Stimulated activated naive CD8-positive, alpha-beta T cell treated with anti-CD3 and anti-CD28 coated beads, Interleukin-15, Interleukin-2, amounts not matched to agents 100 ng/mL and 50 ng/mL, for 24 hours (primary cell): ENCODE measurements around the gene RBMX.

Experiments used
- H3K27ac Mint-ChIP-seq: one replicate; pipeline ENCODE4 v1.8.0; 2021; ENCODE audit warnings: mild to moderate bottlenecking, mixed read lengths
- H3K27me3 Mint-ChIP-seq: one replicate; pipeline ENCODE4 v1.8.0; 2021; ENCODE audit warnings: mixed read lengths
- H3K36me3 Mint-ChIP-seq: one replicate; pipeline ENCODE4 v1.8.0; 2021; ENCODE audit warnings: low read depth, mixed read lengths
- H3K4me1 Mint-ChIP-seq: one replicate; pipeline ENCODE4 v1.8.0; 2021; ENCODE audit warnings: low read depth, mixed read lengths
- H3K4me3 Mint-ChIP-seq: one replicate; pipeline ENCODE4 v1.8.0; 2021; ENCODE audit warnings: mild to moderate bottlenecking, mixed read lengths
- H3K9me3 Mint-ChIP-seq: one replicate; pipeline ENCODE4 v1.8.0; 2021; ENCODE audit warnings: mixed read lengths

RBMX gene

DNA sequence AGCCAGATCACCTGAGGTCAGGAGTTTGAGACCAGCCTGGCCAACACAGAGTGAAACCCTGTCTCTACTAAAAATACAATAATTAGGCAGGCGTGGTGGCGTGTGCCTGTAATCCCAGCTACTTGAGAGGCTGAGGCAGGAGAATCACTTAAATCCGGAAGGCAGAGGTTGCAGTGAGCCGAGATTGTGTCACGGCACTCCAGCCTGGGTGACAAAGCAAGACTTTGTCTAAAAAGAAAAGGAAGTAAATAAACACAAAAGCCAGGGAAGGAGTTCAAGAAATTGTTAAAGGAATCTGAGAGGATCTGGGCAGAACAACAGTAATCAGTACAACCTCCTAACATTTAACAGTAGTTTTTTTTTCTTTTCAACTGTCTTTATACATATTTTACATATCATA lies 51.1 kb downstream of the RBMX start:
- no peaks in the 10 kb centered on the region for H3K36me3 Mint-ChIP-seq
- no peak overlapping the region for H3K27ac Mint-ChIP-seq
- H3K4me1 Mint-ChIP-seq, result no peaks in the 10 kb centered on the region
- no peak overlapping the region for H3K4me3 Mint-ChIP-seq
- no peaks in the 10 kb centered on the region for H3K9me3 Mint-ChIP-seq
- H3K27me3 Mint-ChIP-seq, result no peaks in the 10 kb centered on the region

- no peaks in the 10 kb centered on the region for H3K4me1 Mint-ChIP-seq
- no peak overlapping the region for H3K4me3 Mint-ChIP-seq
- no peak overlapping the region for H3K27ac Mint-ChIP-seq
- H3K36me3 Mint-ChIP-seq, result no peaks in the 10 kb centered on the region
- H3K9me3 Mint-ChIP-seq, result no peaks in the 10 kb centered on the region
- no peaks in the 10 kb centered on the region for H3K27me3 Mint-ChIP-seq
Observed at GRCh38 chrX:136828830-136829229, 51.7 kb downstream of the RBMX start.

GRCh38 chrX:136827026-136827425 lies 53.5 kb downstream of the RBMX start:
- H3K36me3 Mint-ChIP-seq, result no peaks in the 10 kb centered on the region
- H3K4me1 Mint-ChIP-seq, result no peaks in the 10 kb centered on the region
- no peak overlapping the region for H3K27ac Mint-ChIP-seq
- H3K9me3 Mint-ChIP-seq, result no peaks in the 10 kb centered on the region
- H3K4me3 Mint-ChIP-seq, result no peak overlapping the region
- H3K27me3 Mint-ChIP-seq, result no peaks in the 10 kb centered on the region

- H3K27me3 Mint-ChIP-seq, result no peaks in the 10 kb centered on the region
- H3K27ac Mint-ChIP-seq, result no peak overlapping the region
- no peaks in the 10 kb centered on the region for H3K4me1 Mint-ChIP-seq
- no peak overlapping the region for H3K4me3 Mint-ChIP-seq
- H3K9me3 Mint-ChIP-seq, result no peaks in the 10 kb centered on the region
- H3K36me3 Mint-ChIP-seq, result no peaks in the 10 kb centered on the region
Observed at GRCh38 chrX:136825771-136826170, 54.8 kb downstream of the RBMX start.
